HG03097 (cell line): ENCODE results near the gene AP4E1.
"Not testable (repeated sequence)": the region's sequence is repeated elsewhere in the genome, so short reads cannot be mapped to it uniquely, and the experiment has no call there.

ENCODE experiments used
- ATAC-seq: cut with Tn5 transposase; IDR thresholded peaks from one replicate; pipeline ENCODE4 v1.9.1; 2021; ENCODE audit not compliant: unreplicated experiment, low FRiP score

Gene AP4E1

GRCh38 chr15:50908209-50909009, at the start of gene AP4E1:
TSS of gene AP4E1 (plus strand) at chr15:50908683. CDS start at chr15:50908779, 96 bp downstream.
- ATAC-seq = peak; percentile 53

GRCh38 chr15:50860824-50861223, 47.7 kb upstream of the AP4E1 start:
- ATAC-seq = no peak

- no peak for ATAC-seq
Measured at GRCh38 chr15:50862553-50862952, 45.9 kb upstream of the AP4E1 start.

GRCh38 chr15:50864873-50865272, 43.6 kb upstream of the AP4E1 start:
- no peak for ATAC-seq

GRCh38 chr15:50865515-50866353, 42.7 kb upstream of the AP4E1 start:
- no peak for ATAC-seq

- no peak for ATAC-seq
Measured at GRCh38 chr15:50871832-50872231, 36.7 kb upstream of the AP4E1 start.

GRCh38 chr15:50872832-50873426, 35.6 kb upstream of the AP4E1 start:
- no peak for ATAC-seq

- ATAC-seq = no peak
Measured at GRCh38 chr15:50873935-50874361, 34.5 kb upstream of the AP4E1 start.

- ATAC-seq = not testable (repeated sequence)
Measured at GRCh38 chr15:50875238-50875637, 33.2 kb upstream of the AP4E1 start.

- ATAC-seq = no peak
Measured at GRCh38 chr15:50876260-50876988, 32.1 kb upstream of the AP4E1 start.

- no peak for ATAC-seq
Measured at GRCh38 chr15:50876989-50877360, 31.5 kb upstream of the AP4E1 start.

GRCh38 chr15:50879016-50879617, 29.4 kb upstream of the AP4E1 start:
- ATAC-seq = peak; percentile 54

GRCh38 chr15:50880206-50880605, 28.3 kb upstream of the AP4E1 start:
- ATAC-seq = no peak

- ATAC-seq = peak; percentile 32
Measured at GRCh38 chr15:50880651-50881114, 27.8 kb upstream of the AP4E1 start.

- ATAC-seq = no peak
Measured at GRCh38 chr15:50881121-50882048, 27.1 kb upstream of the AP4E1 start.

- no peak for ATAC-seq
Measured at GRCh38 chr15:50883903-50884302, 24.6 kb upstream of the AP4E1 start.

- no peak for ATAC-seq
Measured at GRCh38 chr15:50884540-50884939, 23.9 kb upstream of the AP4E1 start.

GRCh38 chr15:50886139-50886467, 22.4 kb upstream of the AP4E1 start:
- peak; percentile 2 for ATAC-seq
